ENCODE measurements around the gene PTGDR2. TPM values are rescaled to one million over a fixed set of nuclear protein-coding genes. Genes with fewer than 3 reads are reported as not detected.

The PTGDR2 gene
- total RNA-seq, 1 donor from 2014 or later, result 2.4 TPM

Other genes with a start within 250 kb of the PTGDR2 start
- gene MS4A8, start 156.3 kb downstream of the PTGDR2 start, total RNA-seq, result not detected
- gene MS4A18, start 131.2 kb downstream of the PTGDR2 start, total RNA-seq, result not detected
- not detected for gene MS4A15, start 99.1 kb downstream of the PTGDR2 start, total RNA-seq
- not detected for gene MS4A10, start 70.6 kb downstream of the PTGDR2 start, total RNA-seq
- 9.3 TPM for gene CCDC86, start 13.8 kb downstream of the PTGDR2 start, total RNA-seq
- gene ZP1, start 11.6 kb upstream of the PTGDR2 start, total RNA-seq, result 0.14 TPM
- gene PRPF19, start 50.6 kb upstream of the PTGDR2 start, total RNA-seq, result 41.1 TPM
- 97.5 TPM for gene TMEM109, start 58.2 kb upstream of the PTGDR2 start, total RNA-seq
- 6.3 TPM for gene TMEM132A, start 68.5 kb upstream of the PTGDR2 start, total RNA-seq
- gene SLC15A3, start 96.2 kb upstream of the PTGDR2 start, total RNA-seq, result 20.8 TPM
- 0.22 TPM for gene CD6, start 115.7 kb upstream of the PTGDR2 start, total RNA-seq
- gene CD5, start 246.5 kb upstream of the PTGDR2 start, total RNA-seq, result not detected